Measurements from ENCODE around the gene LMOD1.

LMOD1 gene

DNA sequence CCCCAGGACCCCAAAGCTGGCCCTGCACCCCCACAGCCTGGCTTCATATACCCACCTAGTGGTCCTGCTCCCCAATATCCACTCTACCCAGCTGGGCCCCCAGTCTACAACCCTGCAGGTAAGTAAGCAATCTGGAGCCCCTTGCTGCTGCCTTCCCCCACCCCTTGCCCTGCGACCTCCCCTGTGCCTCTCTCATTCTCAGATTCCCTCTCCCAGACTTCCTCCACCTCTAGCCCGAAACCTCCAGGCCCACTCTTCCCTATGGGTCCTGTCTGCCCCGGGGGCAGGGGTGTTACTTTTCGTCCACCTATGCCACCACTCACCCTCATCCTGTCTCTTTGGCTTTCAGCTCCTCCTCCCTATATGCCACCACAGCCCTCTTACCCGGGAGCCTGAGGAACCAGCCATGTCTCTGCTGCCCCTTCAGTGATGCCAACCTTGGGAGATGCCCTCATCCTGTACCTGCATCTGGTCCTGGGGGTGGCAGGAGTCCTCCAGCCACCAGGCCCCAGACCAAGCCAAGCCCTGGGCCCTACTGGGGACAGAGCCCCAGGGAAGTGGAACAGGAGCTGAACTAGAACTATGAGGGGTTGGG lies 54.8 kb downstream of the LMOD1 start:
- DNase-seq (ENCODE audit: low spot score): no peak

- DNase-seq (ENCODE audit: low spot score): no peak
Measured at GRCh38 chr1:201890806-201891450, 55.4 kb downstream of the LMOD1 start.

DNA sequence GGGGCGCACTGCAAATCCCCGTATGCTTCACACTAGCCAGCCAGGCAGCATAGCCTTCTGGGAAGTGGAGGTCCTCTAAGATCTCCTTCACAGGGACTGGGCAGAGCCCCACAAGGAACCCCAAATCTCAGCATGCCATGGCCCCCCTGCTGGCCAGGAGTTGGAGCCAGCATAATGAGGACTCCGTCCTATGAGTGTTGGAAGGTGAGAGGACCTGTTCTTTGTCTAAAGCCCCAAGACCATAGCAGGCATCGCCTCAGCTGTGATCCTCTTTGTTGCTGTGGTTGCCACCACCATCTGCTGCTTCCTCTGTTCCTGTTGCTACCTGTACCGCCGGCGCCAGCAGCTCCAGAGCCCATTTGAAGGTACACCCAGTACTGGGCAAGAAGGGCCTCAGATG lies 56.1 kb downstream of the LMOD1 start:
- no peak for DNase-seq (ENCODE audit: low spot score)

DNA sequence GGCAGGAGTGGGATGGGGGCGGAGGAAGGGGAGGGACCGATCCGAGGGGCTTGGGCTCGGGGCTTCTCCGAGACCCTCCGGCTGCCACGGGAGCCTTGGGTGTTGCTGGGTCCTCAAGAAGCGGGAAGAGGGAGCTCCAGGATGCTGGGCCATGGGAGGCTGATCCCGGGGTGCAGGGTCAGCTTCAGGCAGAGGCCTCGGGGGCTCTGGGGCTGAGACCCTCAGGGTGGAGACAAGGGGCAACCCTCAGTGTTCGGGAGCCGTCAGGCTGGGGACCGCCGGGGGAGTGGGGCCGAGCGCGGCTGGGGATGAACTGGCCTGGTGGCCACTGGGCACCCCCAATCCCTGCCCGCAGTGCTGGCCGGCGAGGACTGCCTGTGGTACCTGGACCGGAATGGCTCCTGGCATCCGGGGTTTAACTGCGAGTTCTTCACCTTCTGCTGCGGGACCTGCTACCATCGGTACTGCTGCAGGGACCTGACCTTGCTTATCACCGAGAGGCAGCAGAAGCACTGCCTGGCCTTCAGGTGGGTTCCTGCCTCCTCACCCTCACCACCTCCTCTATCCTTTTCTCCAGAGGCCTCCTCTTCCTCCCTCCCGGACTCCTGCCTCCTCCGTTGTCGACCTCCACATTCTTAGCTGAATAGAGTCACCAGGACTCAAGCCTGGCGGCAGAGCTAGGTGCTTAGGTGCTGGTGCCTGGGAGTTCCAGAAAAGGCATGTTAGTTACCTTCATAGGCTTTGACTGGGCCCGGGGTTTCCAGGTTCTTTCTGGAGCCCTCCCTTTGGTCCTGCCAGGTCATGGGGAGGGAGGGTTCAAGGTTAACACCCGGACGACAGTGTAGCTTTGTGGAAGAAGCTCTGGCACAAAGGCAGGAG lies 57.0 kb downstream of the LMOD1 start:
- DNase-seq (ENCODE audit: low spot score): no peak

- no peak for DNase-seq (ENCODE audit: low spot score)
Measured at GRCh38 chr1:201888282-201889089, 57.9 kb downstream of the LMOD1 start, which contains the start of gene SHISA4. TSS of gene SHISA4 (plus strand) at chr1:201888898. CDS start at chr1:201888995, 97 bp downstream.

DNA sequence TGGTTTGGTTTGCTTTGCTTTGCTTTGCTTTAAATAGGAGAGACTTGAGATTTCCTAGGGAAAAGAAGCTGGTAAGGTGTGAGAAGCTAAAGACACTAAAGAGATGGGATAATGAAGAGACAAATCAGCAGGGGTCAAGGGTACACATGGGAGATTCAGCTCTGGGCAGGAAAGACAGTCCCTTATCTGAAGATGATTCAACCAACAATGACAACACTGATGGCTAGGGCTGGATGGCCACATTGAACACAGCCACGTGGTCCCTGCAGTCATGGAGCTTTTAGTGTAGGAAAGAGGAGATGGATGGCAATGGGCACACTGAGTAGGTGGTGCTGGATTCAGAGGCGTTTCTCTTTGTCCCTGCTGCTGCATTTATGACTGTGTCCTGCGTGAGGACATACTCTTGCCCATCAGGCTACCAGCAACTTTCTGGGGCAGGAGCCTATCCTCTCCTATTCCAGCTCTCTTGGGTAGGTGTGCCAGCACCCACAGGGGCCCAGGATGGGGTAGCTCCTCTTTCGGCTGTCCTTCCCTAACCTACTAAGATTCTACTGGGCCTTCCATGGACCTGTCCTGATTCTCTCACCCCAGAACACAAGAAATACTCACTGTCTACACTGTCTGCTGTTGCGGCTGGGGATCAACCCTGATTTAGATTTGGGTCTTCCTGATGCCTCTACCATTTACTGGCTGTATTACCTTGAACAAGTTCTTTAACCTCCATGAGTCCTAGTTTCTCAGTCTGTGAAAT lies 59.1 kb downstream of the LMOD1 start:
- DNase-seq (ENCODE audit: low spot score): no peak

- no peak for DNase-seq (ENCODE audit: low spot score)
Measured at GRCh38 chr1:201886103-201886885, 60.1 kb downstream of the LMOD1 start.

- no peak for DNase-seq (ENCODE audit: low spot score)
Measured at GRCh38 chr1:201885531-201886075, 60.7 kb downstream of the LMOD1 start.

DNA sequence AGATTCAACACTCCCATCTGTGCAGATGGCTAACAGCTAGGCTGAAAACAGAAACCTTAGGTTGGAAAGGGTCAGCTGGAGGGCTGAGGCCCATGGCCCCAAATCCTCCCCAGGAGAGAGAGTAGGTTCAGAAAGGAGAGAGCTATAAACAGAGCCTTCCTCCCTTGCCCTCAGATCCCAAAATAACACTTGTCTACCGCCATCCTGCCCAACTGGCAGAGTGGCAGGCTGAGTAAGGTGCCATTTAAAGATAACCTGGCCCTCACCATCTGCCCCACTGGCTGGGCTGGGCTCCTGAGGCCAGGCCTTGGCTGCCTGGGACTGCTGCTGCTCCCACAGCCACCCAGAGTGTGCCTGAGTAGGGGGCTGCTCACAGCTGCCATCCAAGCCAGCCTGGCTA lies 61.9 kb downstream of the LMOD1 start:
- DNase-seq (ENCODE audit: low spot score): no peak

DNA sequence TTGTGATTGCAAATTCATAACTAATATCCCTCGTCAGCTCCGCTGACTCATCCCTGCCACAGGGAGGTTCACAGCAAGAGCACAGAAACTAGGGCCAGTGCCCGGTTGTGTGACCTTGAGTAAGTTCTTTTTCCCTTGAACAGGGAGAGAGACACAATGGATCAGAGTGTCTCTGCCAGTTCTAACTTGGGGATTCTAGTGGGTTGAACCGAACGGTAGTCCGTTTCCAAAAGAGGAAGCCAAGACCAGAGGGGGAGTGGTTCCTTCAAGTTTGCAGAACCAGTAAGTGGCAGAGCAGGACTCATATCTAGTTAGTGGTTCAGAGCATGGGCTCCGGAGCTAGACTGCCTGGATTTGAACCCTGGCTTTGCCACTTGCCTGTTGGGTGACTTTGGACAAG lies 62.6 kb downstream of the LMOD1 start:
- DNase-seq (ENCODE audit: low spot score): no peak

DNA sequence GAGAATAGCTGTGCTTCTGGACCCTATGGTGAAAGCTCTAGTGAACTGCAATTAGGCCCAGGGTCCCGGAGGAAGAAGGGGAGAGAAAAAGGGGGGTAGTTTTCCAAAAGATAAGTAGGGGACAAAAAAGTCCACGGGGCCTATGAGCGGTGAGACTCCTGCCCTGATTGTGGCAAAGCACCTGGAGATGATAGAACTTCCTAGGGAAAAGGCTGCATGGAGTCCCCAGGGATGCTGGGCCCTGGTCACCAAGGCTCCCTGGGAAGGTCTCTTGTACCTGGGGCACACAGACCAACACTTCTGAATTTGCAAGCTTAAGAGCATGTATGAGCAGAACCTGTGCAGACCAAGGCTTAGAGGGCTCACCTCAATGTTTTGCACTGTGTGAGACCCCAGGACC lies 63.1 kb downstream of the LMOD1 start:
- DNase-seq (ENCODE audit: low spot score): no peak

- DNase-seq (ENCODE audit: low spot score): peak; percentile 4
Measured at GRCh38 chr1:201882665-201883132, 63.6 kb downstream of the LMOD1 start.

DNA sequence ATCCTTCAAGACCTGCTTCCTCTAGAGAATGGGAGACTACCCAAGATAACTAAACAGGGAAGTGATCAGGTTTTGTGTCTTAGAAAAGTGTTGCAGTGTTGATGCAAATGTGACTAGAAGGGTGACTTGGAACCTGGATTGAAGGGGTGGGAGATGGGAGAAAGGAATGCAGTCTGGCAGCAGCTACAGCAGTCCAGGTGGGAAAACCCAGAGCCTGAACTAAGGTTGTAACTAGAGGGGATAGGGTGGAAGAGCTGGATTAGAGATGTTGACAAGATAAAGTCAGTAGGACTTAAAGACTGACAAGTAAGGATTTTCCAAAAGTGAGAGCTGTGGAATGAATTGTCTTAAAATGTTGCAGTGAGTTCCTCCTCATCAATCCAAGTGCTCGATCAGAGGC lies 64.7 kb downstream of the LMOD1 start:
- no peak for DNase-seq (ENCODE audit: low spot score)

- no peak for DNase-seq (ENCODE audit: low spot score)
Measured at GRCh38 chr1:201880928-201881571, 65.3 kb downstream of the LMOD1 start.

GRCh38 chr1:201877877-201878401 lies 68.4 kb downstream of the LMOD1 start:
- peak; percentile 12 for DNase-seq (ENCODE audit: low spot score)

DNA sequence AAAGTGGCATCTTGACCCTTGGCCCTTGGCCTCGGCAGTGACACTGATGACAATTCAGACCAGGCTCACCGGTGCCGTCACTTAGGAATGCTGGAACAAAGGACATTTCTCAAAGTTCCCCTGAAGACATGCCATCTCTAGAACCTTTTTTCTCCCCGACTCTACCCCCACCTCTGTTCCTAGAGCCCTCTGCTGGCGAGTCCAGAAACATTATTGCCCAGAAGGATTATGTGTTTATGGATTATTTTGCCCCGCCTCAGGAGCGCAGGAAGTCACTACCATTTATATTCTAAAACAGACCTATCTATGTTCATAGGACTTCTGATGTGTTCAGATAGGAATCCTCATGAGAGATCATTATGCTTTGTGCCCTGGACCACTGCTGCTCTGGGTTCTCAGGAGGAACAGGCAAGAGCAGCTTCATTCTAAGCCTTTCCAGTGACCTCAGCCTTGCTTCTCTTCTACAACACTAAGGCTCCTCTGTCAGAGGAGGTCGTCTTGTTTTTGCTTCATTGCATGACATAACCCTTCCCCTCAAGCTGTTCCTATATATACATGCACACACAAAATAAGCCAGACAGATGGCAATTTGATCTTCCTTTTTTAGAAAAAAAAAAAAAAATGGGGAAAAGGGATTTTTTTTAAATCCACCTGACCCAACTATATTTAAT lies 70.1 kb downstream of the LMOD1 start:
- DNase-seq (ENCODE audit: low spot score): no peak

GRCh38 chr1:201874672-201875071 lies 71.7 kb downstream of the LMOD1 start:
- no peak for DNase-seq (ENCODE audit: low spot score)

GRCh38 chr1:201870397-201870796 lies 76.0 kb downstream of the LMOD1 start:
- no peak for DNase-seq (ENCODE audit: low spot score)

DNA sequence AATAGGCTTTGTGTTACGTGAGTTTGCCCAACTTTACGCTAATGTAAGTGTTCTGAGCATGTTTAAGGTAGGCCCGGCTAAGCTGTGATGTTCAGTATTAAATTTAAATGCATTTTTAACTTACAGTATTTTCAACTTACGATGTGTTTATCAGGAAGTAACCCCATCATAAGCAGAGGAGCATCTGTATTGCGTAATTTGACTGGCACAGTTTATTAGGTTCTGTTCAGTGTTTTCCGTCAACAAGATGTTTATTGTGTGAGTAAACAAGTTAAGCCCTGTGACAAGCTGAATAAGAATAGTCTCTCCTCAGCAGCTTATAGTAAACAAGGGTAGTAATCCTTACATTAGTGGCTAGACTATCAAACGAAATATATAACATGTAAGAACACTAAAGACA lies 84.9 kb downstream of the LMOD1 start:
- DNase-seq (ENCODE audit: low spot score): no peak
